GM12801 (cell line): ENCODE measurements around the gene SGMS1.

Experiments
- CTCF ChIP-seq: IDR thresholded peaks from one replicate; pipeline ENCODE4 v1.5.1; 2011; ENCODE audit warnings: control low read depth; ENCODE audit not compliant: insufficient read length; ENCODE audit errors: extremely low read depth

The SGMS1 gene

GRCh38 chr10:50402466-50402865, 221.3 kb downstream of the SGMS1 start:
- no peak for TF ChIP-seq CTCF

GRCh38 chr10:50400694-50401093, 223.1 kb downstream of the SGMS1 start:
- no peak for TF ChIP-seq CTCF

GRCh38 chr10:50398823-50399222, 224.9 kb downstream of the SGMS1 start:
- no peak for TF ChIP-seq CTCF

GRCh38 chr10:50398381-50398780, 225.4 kb downstream of the SGMS1 start:
- TF ChIP-seq CTCF = no peak

GRCh38 chr10:50397312-50398140, 226.2 kb downstream of the SGMS1 start:
- no peak for TF ChIP-seq CTCF

- TF ChIP-seq CTCF = no peak
These were observed 227.1 kb downstream of the SGMS1 start for GRCh38 chr10:50396491-50397311.

GRCh38 chr10:50395851-50396250, 227.9 kb downstream of the SGMS1 start:
- no peak for TF ChIP-seq CTCF
